ENCODE results near the gene HINFP. TPM values are rescaled to one million over a fixed set of nuclear protein-coding genes. Genes with fewer than 3 reads are reported as not detected.
"Not testable (repeated sequence)": the region's sequence is repeated elsewhere in the genome, so short reads cannot be mapped to it uniquely, and the experiment has no call there.

HINFP gene
- total RNA-seq, 1 donor, result 9.1 TPM

- Histone ChIP-seq H3K27me3 (ENCODE audit: insufficient read depth, low read length) (peaks cover 37% of the 10 kb centered on the region), H3K4me3 (ENCODE audit: low read length) (no peak overlapping the region)
Observed at GRCh38 chr11:119153049-119153818, 31.9 kb downstream of the HINFP start.

GRCh38 chr11:119154178-119154577 lies 32.8 kb downstream of the HINFP start:
- H3K9me3 ChIP-seq (ENCODE audit: low read depth, low read length), result no peaks in the 10 kb centered on the region
- no peak overlapping the region for H3K4me3 ChIP-seq (ENCODE audit: low read length)

More at GRCh38 chr11:119153049-119153818, 31.9 kb downstream of the HINFP start:
- H3K9me3 ChIP-seq (ENCODE audit: low read depth, low read length), result no peaks in the 10 kb centered on the region
- H3K4me1 ChIP-seq (ENCODE audit: insufficient read depth, low read length), result peaks cover 12% of the 10 kb centered on the region

GRCh38 chr11:119155733-119156492 lies 34.5 kb downstream of the HINFP start:
- H3K27me3 ChIP-seq (ENCODE audit: insufficient read depth, low read length), result peaks cover 15% of the 10 kb centered on the region
- H3K4me1 ChIP-seq (ENCODE audit: insufficient read depth, low read length), result no peaks in the 10 kb centered on the region
- no peaks in the 10 kb centered on the region for H3K9me3 ChIP-seq (ENCODE audit: low read depth, low read length)
- H3K4me3 ChIP-seq (ENCODE audit: low read length), result no peak overlapping the region

More at GRCh38 chr11:119154178-119154577, 32.8 kb downstream of the HINFP start:
- peaks cover 5% of the 10 kb centered on the region for H3K4me1 ChIP-seq (ENCODE audit: insufficient read depth, low read length)
- peaks cover 31% of the 10 kb centered on the region for H3K27me3 ChIP-seq (ENCODE audit: insufficient read depth, low read length)

GRCh38 chr11:119156496-119156895 lies 35.1 kb downstream of the HINFP start:
- Histone ChIP-seq H3K27me3 (ENCODE audit: insufficient read depth, low read length) (peaks cover 11% of the 10 kb centered on the region), H3K9me3 (ENCODE audit: low read depth, low read length) (no peaks in the 10 kb centered on the region), H3K4me3 (ENCODE audit: low read length) (no peak overlapping the region), H3K4me1 (ENCODE audit: insufficient read depth, low read length) (no peaks in the 10 kb centered on the region)

GRCh38 chr11:119157063-119157462 lies 35.7 kb downstream of the HINFP start:
- Histone ChIP-seq H3K9me3 (ENCODE audit: low read depth, low read length) (no peaks in the 10 kb centered on the region), H3K4me3 (ENCODE audit: low read length) (no peak overlapping the region), H3K27me3 (ENCODE audit: insufficient read depth, low read length) (peaks cover 7% of the 10 kb centered on the region)

GRCh38 chr11:119158467-119158866 lies 37.1 kb downstream of the HINFP start:
- Histone ChIP-seq H3K9me3 (ENCODE audit: low read depth, low read length) (no peaks in the 10 kb centered on the region), H3K27me3 (ENCODE audit: insufficient read depth, low read length) (no peaks in the 10 kb centered on the region), H3K4me1 (ENCODE audit: insufficient read depth, low read length) (no peaks in the 10 kb centered on the region), H3K4me3 (ENCODE audit: low read length) (no peak overlapping the region)

More at GRCh38 chr11:119157063-119157462, 35.7 kb downstream of the HINFP start:
- no peaks in the 10 kb centered on the region for H3K4me1 ChIP-seq (ENCODE audit: insufficient read depth, low read length)

- H3K4me3 ChIP-seq (ENCODE audit: low read length), result no peak overlapping the region
- no peaks in the 10 kb centered on the region for H3K9me3 ChIP-seq (ENCODE audit: low read depth, low read length)
- no peaks in the 10 kb centered on the region for H3K4me1 ChIP-seq (ENCODE audit: insufficient read depth, low read length)
- H3K27me3 ChIP-seq (ENCODE audit: insufficient read depth, low read length), result no peaks in the 10 kb centered on the region
Observed at GRCh38 chr11:119160151-119160550, 38.8 kb downstream of the HINFP start.

- H3K9me3 ChIP-seq (ENCODE audit: low read depth, low read length), result no peaks in the 10 kb centered on the region
- no peaks in the 10 kb centered on the region for H3K27me3 ChIP-seq (ENCODE audit: insufficient read depth, low read length)
- no peak overlapping the region for H3K4me3 ChIP-seq (ENCODE audit: low read length)
- H3K4me1 ChIP-seq (ENCODE audit: insufficient read depth, low read length), result no peaks in the 10 kb centered on the region
Observed at GRCh38 chr11:119161871-119162270, 40.5 kb downstream of the HINFP start.

GRCh38 chr11:119166368-119167076 lies 45.1 kb downstream of the HINFP start:
- Histone ChIP-seq H3K27me3 (ENCODE audit: insufficient read depth, low read length) (no peaks in the 10 kb centered on the region), H3K9me3 (ENCODE audit: low read depth, low read length) (no peaks in the 10 kb centered on the region), H3K4me3 (ENCODE audit: low read length) (no peak overlapping the region), H3K4me1 (ENCODE audit: insufficient read depth, low read length) (peaks cover 10% of the 10 kb centered on the region)

GRCh38 chr11:119167077-119167458 lies 45.7 kb downstream of the HINFP start:
- not testable (repeated sequence) for H3K9me3 ChIP-seq (ENCODE audit: low read depth, low read length); H3K27me3 ChIP-seq (ENCODE audit: insufficient read depth, low read length); H3K4me3 ChIP-seq (ENCODE audit: low read length)
- peaks cover 13% of the 10 kb centered on the region for H3K4me1 ChIP-seq (ENCODE audit: insufficient read depth, low read length)

- no peak overlapping the region for H3K4me3 ChIP-seq (ENCODE audit: low read length)
- H3K4me1 ChIP-seq (ENCODE audit: insufficient read depth, low read length), result peaks cover 20% of the 10 kb centered on the region
- no peaks in the 10 kb centered on the region for H3K9me3 ChIP-seq (ENCODE audit: low read depth, low read length)
- H3K27me3 ChIP-seq (ENCODE audit: insufficient read depth, low read length), result no peaks in the 10 kb centered on the region
Observed at GRCh38 chr11:119167933-119168332, 46.6 kb downstream of the HINFP start.

GRCh38 chr11:119168471-119169281 lies 47.3 kb downstream of the HINFP start, which contains the start of gene NLRX1:
TSS of gene NLRX1 (plus strand) at chr11:119168725. CDS start at chr11:119171404, 2,679 bp downstream.
- Histone ChIP-seq H3K27me3 (ENCODE audit: insufficient read depth, low read length) (no peaks in the 10 kb centered on the region), H3K9me3 (ENCODE audit: low read depth, low read length) (no peaks in the 10 kb centered on the region), H3K4me1 (ENCODE audit: insufficient read depth, low read length) (peaks cover 20% of the 10 kb centered on the region), H3K4me3 (ENCODE audit: low read length) (peak within 1 kb of the TSS; percentile 73)

GRCh38 chr11:119169282-119169719 lies 47.9 kb downstream of the HINFP start:
- Histone ChIP-seq H3K4me1 (ENCODE audit: insufficient read depth, low read length) (peaks cover 20% of the 10 kb centered on the region), H3K4me3 (ENCODE audit: low read length) (peak overlapping the region; percentile 73), H3K9me3 (ENCODE audit: low read depth, low read length) (no peaks in the 10 kb centered on the region), H3K27me3 (ENCODE audit: insufficient read depth, low read length) (no peaks in the 10 kb centered on the region)

- peaks cover 20% of the 10 kb centered on the region for H3K4me1 ChIP-seq (ENCODE audit: insufficient read depth, low read length)
- H3K9me3 ChIP-seq (ENCODE audit: low read depth, low read length), result no peaks in the 10 kb centered on the region
- H3K4me3 ChIP-seq (ENCODE audit: low read length), result no peak overlapping the region
- no peaks in the 10 kb centered on the region for H3K27me3 ChIP-seq (ENCODE audit: insufficient read depth, low read length)
Observed at GRCh38 chr11:119172513-119172912, 51.1 kb downstream of the HINFP start.
